ENCODE measurements around the gene NT5M.
"Not testable (repeated sequence)": the region's sequence is repeated elsewhere in the genome, so short reads cannot be mapped to it uniquely, and the experiment has no call there.

Gene NT5M

GRCh38 chr17:17379197-17379991 is 76.2 kb downstream of the NT5M start:
- DNase-seq: no peak

GRCh38 chr17:17380145-17380925 is 77.2 kb downstream of the NT5M start:
- DNase-seq: no peak

- no peak for DNase-seq
These were observed 78.4 kb downstream of the NT5M start for GRCh38 chr17:17381446-17382064.

- DNase-seq: no peak
These were observed 78.9 kb downstream of the NT5M start for GRCh38 chr17:17382065-17382459.

- no peak for DNase-seq
These were observed 79.8 kb downstream of the NT5M start for GRCh38 chr17:17382971-17383370.

- not testable (repeated sequence) for DNase-seq
These were observed 80.5 kb downstream of the NT5M start for GRCh38 chr17:17383431-17384290.

GRCh38 chr17:17384291-17384615 is 81.1 kb downstream of the NT5M start:
- no peak for DNase-seq

- DNase-seq: no peak
These were observed 81.8 kb downstream of the NT5M start for GRCh38 chr17:17384961-17385360.

GRCh38 chr17:17385491-17385890 is 82.3 kb downstream of the NT5M start:
- DNase-seq: no peak

- no peak for DNase-seq
These were observed 83.1 kb downstream of the NT5M start for GRCh38 chr17:17386094-17386800.

GRCh38 chr17:17387017-17387497 is 83.9 kb downstream of the NT5M start:
- DNase-seq: no peak

GRCh38 chr17:17387498-17388362 is 84.6 kb downstream of the NT5M start:
- DNase-seq: no peak

- DNase-seq: no peak
These were observed 85.7 kb downstream of the NT5M start for GRCh38 chr17:17388657-17389496.

GRCh38 chr17:17391668-17392370 is 88.6 kb downstream of the NT5M start:
- DNase-seq: no peak

GRCh38 chr17:17393976-17394375 is 90.8 kb downstream of the NT5M start:
- no peak for DNase-seq

GRCh38 chr17:17394494-17394893 is 91.3 kb downstream of the NT5M start:
- DNase-seq: no peak

GRCh38 chr17:17395246-17395802 is 92.2 kb downstream of the NT5M start:
- no peak for DNase-seq

- DNase-seq: no peak
These were observed 92.7 kb downstream of the NT5M start for GRCh38 chr17:17395885-17396284.
